ENCODE measurements around the gene ZNF10. TPM values are rescaled to one million over a fixed set of nuclear protein-coding genes. Genes with fewer than 3 reads are reported as not detected.
A peak's percentile ranks its signal among the peaks of the same experiment; 100 is the strongest.

The ZNF10 gene
- total and polyA plus RNA-seq, 2 of the 4 experiments (the other 2 are of a cell fraction): 4.1 to 6.1 TPM

GRCh38 chr12:133181238-133181959 lies 51.0 kb downstream of the ZNF10 start, which contains the start of gene ZNF268:
Gene ZNF268, plus strand, starts transcription at chr12:133181495. Its CDS starts 503 bp downstream, at chr12:133181998.
- intact Hi-C loops (cut with micrococcal nuclease) (loop anchor here (1.0 kb wide), 1 partner anchor 101 kb away; the partner anchor contains the start of gene ZNF140), in situ Hi-C loops (cut with MboI; ENCODE audit: low sequenced_read_pairs) (no loop called here), dilution Hi-C loops (cut with HindIII; ENCODE audit: low sequenced_read_pairs, unreplicated experiment) (no loop called here)
- TSS peak; percentile 74 for BruUV-seq (replicated peaks)
- H3K79me1 ChIP-seq (ENCODE audit: low read depth in 1 of 2, low read length in 2 of 2): peaks cover 17 to 19% of the 10 kb centered on the region in 2 experiments
- DNase-seq (peak; percentile 89), ATAC-seq (ENCODE audit: low read depth) (peak; percentile 97)
- H3K9me1 ChIP-seq (ENCODE audit: insufficient read depth, low read length): no peaks in the 10 kb centered on the region
- peak within 1 kb of the TSS; percentile 6; the same call in 1 of the 2 replicates for H2AK5ac ChIP-seq (ENCODE audit: low read depth, low read length)
- H3K9ac ChIP-seq (ENCODE audit: low read depth, low read length): peak within 1 kb of the TSS; percentile 94
- no peak within 1 kb of the TSS for H2BK20ac ChIP-seq (ENCODE audit: low read depth, low read length)
- H4K91ac ChIP-seq (ENCODE audit: insufficient read depth, low read depth, low read length): peak within 1 kb of the TSS; percentile 63; the same call in 1 of the 2 replicates
- CTCF ChIA-PET: interaction anchor here (0.6 to 1.0 kb wide), 3 partner anchors 11 to 101 kb away, joined by 3 read pairs; no protein-coding TSS in a partner anchor
- peak within 1 kb of the TSS; percentile 75 for H3K27ac ChIP-seq (ENCODE audit: insufficient read depth, low read length)
- no peaks in the 10 kb centered on the region for H3K27me3 ChIP-seq (ENCODE audit: control insufficient read depth, insufficient read depth, low read length)
- H3K9me3 ChIP-seq (ENCODE audit: control insufficient read depth, insufficient read depth, low read length): peaks cover 31% of the 10 kb centered on the region
- H3K56ac ChIP-seq (ENCODE audit: extremely low read depth, insufficient read depth, low read length): peak within 1 kb of the TSS; percentile 74; the same call in 1 of the 2 replicates
- H2AFZ ChIP-seq (replicated peaks; ENCODE audit: low read length, poor library complexity): peak within 1 kb of the TSS; percentile 98
- H3K4me2 ChIP-seq (ENCODE audit: low read depth, low read length): peak within 1 kb of the TSS; percentile 73
- H3K23ac ChIP-seq (ENCODE audit: low read depth, low read length): no peak within 1 kb of the TSS; the same call in 1 of the 2 replicates
- no peak within 1 kb of the TSS for H3K18ac ChIP-seq (ENCODE audit: low read depth, low read length)
- peak within 1 kb of the TSS; percentile 93 for H3K4ac ChIP-seq (ENCODE audit: low read depth, low read length)
- H3K4me1 ChIP-seq (ENCODE audit: control insufficient read depth, insufficient read depth, low read length): no peaks in the 10 kb centered on the region
- peaks cover 29% of the 10 kb centered on the region for H3K36me3 ChIP-seq (ENCODE audit: control insufficient read depth, insufficient read depth, low read length)
- peak within 1 kb of the TSS; percentile 55 for H2BK5ac ChIP-seq (ENCODE audit: low read depth, low read length, poor library complexity, severe bottlenecking)
- 0% methylated on average over 12 of the region's 40 CpGs; no CpG with 5 or more reads in 1 of the 2 experiments for WGBS, 2 experiments (ENCODE audit: extremely low coverage in 2 of 2, insufficient read length in 1 of 2)
- H2AK9ac ChIP-seq (replicated peaks; ENCODE audit: low read depth, low read length, poor library complexity): peak within 1 kb of the TSS; percentile 76
- peak within 1 kb of the TSS; percentile 92 for H3K14ac ChIP-seq (replicated peaks; ENCODE audit: low read depth, low read length)
- H3K4me3 ChIP-seq (ENCODE audit: insufficient read depth, low read depth, low read length): peak within 1 kb of the TSS; percentile 94
- H2BK120ac ChIP-seq (ENCODE audit: low read depth, low read length): no peak within 1 kb of the TSS
- no peak within 1 kb of the TSS for H2BK15ac ChIP-seq (ENCODE audit: low read depth, low read length)
- POLR2A ChIA-PET (ENCODE audit: unreplicated experiment): no interaction called here
- peak within 1 kb of the TSS; percentile 94 for H4K5ac ChIP-seq (ENCODE audit: low read depth, low read length)
- H4K8ac ChIP-seq (ENCODE audit: low read depth in 2 of 2, low read length in 2 of 2): peak within 1 kb of the TSS; percentile 55 to 98
- H4K20me1 ChIP-seq (ENCODE audit: insufficient read depth, low read length): no peaks in the 10 kb centered on the region
- no peak for TF ChIP-seq USF2 (IDR thresholded peaks at IDR 0.05; ENCODE audit: low read depth, low read length)
- peak; percentile 64; the same call in 1 of the 2 replicates for TF ChIP-seq POLR2A (IDR thresholded peaks at IDR 0.05; ENCODE audit: low read depth, low read length)
- peak; percentile 48 for TF ChIP-seq RAD21 (IDR thresholded peaks at IDR 0.05; ENCODE audit: low read length)
- TF ChIP-seq BHLHE40 (IDR thresholded peaks at IDR 0.05; ENCODE audit: low read depth, low read length): no peak
- no peak for TF ChIP-seq ELK1 (IDR thresholded peaks at IDR 0.05; ENCODE audit: borderline replicate concordance, low read depth, low read length)
- TF ChIP-seq, protein P1, sequence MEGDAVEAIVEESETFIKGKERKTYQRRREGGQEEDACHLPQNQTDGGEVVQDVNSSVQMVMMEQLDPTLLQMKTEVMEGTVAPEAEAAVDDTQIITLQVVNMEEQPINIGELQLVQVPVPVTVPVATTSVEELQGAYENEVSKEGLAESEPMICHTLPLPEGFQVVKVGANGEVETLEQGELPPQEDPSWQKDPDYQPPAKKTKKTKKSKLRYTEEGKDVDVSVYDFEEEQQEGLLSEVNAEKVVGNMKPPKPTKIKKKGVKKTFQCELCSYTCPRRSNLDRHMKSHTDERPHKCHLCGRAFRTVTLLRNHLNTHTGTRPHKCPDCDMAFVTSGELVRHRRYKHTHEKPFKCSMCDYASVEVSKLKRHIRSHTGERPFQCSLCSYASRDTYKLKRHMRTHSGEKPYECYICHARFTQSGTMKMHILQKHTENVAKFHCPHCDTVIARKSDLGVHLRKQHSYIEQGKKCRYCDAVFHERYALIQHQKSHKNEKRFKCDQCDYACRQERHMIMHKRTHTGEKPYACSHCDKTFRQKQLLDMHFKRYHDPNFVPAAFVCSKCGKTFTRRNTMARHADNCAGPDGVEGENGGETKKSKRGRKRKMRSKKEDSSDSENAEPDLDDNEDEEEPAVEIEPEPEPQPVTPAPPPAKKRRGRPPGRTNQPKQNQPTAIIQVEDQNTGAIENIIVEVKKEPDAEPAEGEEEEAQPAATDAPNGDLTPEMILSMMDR (conservative IDR thresholded peaks at IDR 0.05; ENCODE audit: low read depth, low read length): peak; percentile 88
- peak; percentile 61 for TF ChIP-seq SMC3 (IDR thresholded peaks at IDR 0.05; ENCODE audit: low read depth, low read length)
- peak; percentile 52; the same call in 1 of the 2 replicates for TF ChIP-seq MXI1 (IDR thresholded peaks at IDR 0.05; ENCODE audit: borderline replicate concordance, low read depth, low read length)
- TF ChIP-seq RCOR1 (IDR thresholded peaks at IDR 0.05; ENCODE audit: insufficient replicate concordance, low read length): no peak
- TF ChIP-seq CEBPB (IDR thresholded peaks at IDR 0.05; ENCODE audit: low read depth, low read length): peak; percentile 91
- no peak for TF ChIP-seq FOS (IDR thresholded peaks at IDR 0.05; ENCODE audit: low read depth, low read length)
- no peak for TF ChIP-seq NFE2L2 (IDR thresholded peaks at IDR 0.05; ENCODE audit: low read depth, low read length)
- TF ChIP-seq RFX5 (IDR thresholded peaks at IDR 0.05; ENCODE audit: low read depth, low read length): no peak
- TF ChIP-seq MAFK (IDR thresholded peaks at IDR 0.05; ENCODE audit: low read depth, low read length): 0 out of 2 replicates have a peak, but pooled peaks have one; percentile 7

All from IMR-90 (cell line).